ENCODE measurements around the gene RAB3B.
"Not testable (repeated sequence)": the region's sequence is repeated elsewhere in the genome, so short reads cannot be mapped to it uniquely, and the experiment has no call there.

RAB3B gene

GRCh38 chr1:51990478-51990965 lies at the start of gene RAB3B:
RAB3B (minus strand) TSS chr1:51990700; CDS start chr1:51977117, 13,583 bp downstream.
- DNase-seq (ENCODE audit: low read depth), result peak; percentile 18

- DNase-seq (ENCODE audit: low read depth), result no peak
Measured at GRCh38 chr1:52037909-52038308, 47.4 kb upstream of the RAB3B start.

DNA sequence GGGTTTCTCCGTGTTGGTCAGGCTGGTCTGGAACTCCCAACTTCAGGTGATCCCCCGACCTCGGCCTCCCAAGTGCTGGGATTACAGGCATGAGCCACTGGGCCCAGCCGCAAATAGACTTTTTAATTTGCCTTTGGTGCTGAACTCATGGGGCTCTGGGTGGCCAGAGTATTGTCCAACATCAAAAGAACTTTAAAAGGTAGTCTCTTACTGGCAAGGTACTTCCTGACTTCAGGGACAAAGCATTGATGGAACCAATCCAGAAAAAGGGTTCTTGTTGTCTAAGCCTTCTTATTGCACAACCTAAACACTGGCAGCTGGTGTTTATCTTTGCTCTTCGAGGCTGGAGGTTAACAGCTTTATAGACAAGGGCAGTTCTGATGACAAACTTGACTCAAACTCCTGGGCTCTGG lies 46.9 kb upstream of the RAB3B start:
- DNase-seq (ENCODE audit: low read depth), result no peak

GRCh38 chr1:52034050-52034384 lies 43.5 kb upstream of the RAB3B start:
- DNase-seq (ENCODE audit: low read depth), result no peak

GRCh38 chr1:52033190-52034049 lies 42.9 kb upstream of the RAB3B start, which contains the start of gene KTI12:
KTI12 (minus strand) TSS chr1:52033810; CDS start chr1:52033761, 49 bp downstream.
- DNase-seq (ENCODE audit: low read depth), result peak; percentile 86

DNA sequence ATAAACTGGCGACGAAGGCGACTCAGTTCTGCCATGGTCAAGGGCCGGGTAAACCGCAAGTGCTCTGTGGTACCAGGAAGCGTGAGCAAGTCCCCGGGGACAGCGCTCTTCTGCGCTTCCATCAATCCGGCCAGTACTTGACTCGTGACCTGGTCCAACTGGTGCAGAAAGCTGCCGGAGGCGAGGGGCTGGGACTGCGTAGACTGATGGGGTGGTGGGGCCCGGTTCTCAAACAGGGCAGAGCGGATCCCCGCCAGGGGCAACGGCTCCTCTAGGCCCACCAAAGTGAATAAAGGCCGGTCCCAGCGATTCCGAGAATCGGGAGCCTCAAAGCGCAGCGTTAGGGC lies 42.3 kb upstream of the RAB3B start:
- DNase-seq (ENCODE audit: low read depth), result no peak

GRCh38 chr1:52032124-52032784 lies 41.8 kb upstream of the RAB3B start:
- no peak for DNase-seq (ENCODE audit: low read depth)

- DNase-seq (ENCODE audit: low read depth), result not testable (repeated sequence)
Measured at GRCh38 chr1:52028839-52029238, 38.3 kb upstream of the RAB3B start.

DNA sequence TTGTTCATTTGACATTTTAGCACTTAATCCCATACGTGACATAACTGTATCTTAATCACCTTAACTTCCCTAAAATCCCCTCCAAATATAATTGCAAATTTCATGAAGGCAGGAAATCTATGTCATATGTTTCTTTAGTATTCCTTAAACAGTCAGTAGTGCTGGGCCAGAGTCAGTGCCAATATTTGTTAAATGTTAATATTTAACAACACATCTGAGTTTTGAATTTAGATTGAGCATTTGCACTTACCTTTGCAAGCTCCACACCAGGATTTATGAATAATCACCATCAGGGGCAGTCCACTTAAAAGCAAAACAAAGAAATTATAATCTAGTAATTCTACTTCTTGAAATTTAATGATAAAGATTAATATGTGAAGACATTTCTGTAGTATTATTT lies 37.8 kb upstream of the RAB3B start:
- DNase-seq (ENCODE audit: low read depth), result no peak

- no peak for DNase-seq (ENCODE audit: low read depth)
Measured at GRCh38 chr1:52026278-52026677, 35.8 kb upstream of the RAB3B start.

GRCh38 chr1:52022133-52022532 lies 31.6 kb upstream of the RAB3B start:
- DNase-seq (ENCODE audit: low read depth), result no peak

DNA sequence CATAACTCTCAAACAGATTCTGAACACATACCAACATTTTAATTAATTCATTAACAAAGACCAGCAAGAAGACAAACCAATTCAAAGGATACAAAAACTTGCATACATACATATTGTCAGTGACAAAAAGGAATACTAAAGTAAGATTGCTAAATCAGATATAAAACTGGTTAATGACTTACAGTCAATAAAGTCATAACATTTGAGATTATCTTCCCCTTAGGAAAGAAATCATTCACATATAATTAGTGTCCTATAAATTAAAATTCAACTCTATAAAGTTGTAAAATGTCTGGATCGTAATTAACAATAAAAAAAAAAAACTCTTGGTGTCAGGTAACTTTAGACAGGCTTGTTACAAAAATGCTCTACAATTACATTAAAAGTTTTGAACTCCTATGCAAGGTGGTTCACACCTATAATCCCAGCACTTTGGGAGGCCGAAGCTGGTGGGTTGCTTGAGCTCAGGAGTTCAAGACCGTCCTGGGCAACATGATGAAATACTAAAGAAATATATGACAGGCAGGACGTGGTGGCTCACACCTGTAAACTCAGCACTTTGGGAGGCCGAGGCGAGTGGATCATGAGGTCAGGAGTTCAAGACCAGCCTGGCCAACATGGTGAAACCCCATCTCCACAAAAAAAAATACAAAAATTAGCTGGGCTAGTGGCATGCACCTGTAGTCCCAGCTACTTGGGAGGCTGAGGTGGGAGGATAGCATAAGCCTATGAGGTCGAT lies 17.7 kb upstream of the RAB3B start:
- no peak for DNase-seq (ENCODE audit: low read depth)

DNA sequence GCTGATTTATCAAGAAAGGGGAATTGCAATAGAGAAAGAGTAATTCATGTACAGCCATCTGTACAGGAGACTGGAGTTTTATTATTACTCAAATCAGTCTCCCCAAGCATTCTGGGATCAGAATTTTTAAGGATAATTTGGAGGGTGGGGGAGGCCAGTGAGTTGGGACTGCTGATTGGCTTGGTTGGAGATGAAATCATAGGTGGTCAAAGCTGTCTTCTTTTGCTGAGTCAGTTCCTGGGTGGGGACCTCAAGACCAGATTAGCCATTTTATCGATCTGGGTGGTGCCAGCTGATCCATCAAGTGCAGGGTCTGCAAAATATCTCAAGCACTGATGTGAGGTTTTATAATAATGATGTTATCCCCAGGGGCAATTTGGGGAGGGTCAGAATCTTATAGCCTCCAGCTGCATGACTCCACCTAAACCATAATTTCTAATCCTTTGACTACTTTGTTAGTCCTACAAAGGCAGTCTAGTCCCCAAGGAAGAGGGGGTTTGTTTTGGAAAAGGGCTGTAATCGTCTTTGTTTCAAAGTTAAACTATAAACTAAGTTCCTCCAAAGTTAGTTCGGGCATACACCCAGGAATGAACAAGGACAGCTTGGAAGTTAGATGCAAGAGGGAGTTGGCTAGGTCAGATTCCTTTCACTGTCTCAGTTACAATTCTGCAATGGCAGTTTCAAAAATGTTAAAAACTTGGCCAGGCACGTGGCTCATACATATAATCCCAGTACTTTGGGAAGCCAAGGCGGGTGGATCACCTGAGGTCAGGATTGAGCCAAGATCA lies 16.9 kb upstream of the RAB3B start:
- DNase-seq (ENCODE audit: low read depth), result no peak

- not testable (repeated sequence) for DNase-seq (ENCODE audit: low read depth)
Measured at GRCh38 chr1:52006081-52006553, 15.6 kb upstream of the RAB3B start.

GRCh38 chr1:52005548-52005947 lies 15.0 kb upstream of the RAB3B start:
- peak; percentile 26 for DNase-seq (ENCODE audit: low read depth)

DNA sequence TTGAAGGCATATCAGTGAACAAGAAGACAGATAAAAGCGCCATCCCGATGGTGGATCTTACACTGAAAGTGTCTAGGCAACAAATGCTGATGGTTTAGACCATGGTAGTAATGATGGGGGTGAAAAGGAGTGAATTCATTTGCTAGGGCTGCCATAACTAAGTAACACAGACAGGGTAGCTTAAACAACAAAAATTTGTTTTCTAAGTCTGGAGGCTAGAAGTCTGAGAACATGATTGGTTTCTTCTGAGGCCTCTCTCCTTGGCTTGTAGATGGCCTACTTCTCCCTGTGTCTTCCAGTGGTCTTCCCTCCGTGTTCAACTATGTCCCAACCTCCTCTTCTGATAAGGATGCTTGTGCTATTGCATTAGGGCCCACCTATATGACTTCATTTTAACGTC lies 13.4 kb upstream of the RAB3B start:
- DNase-seq (ENCODE audit: low read depth), result no peak

DNA sequence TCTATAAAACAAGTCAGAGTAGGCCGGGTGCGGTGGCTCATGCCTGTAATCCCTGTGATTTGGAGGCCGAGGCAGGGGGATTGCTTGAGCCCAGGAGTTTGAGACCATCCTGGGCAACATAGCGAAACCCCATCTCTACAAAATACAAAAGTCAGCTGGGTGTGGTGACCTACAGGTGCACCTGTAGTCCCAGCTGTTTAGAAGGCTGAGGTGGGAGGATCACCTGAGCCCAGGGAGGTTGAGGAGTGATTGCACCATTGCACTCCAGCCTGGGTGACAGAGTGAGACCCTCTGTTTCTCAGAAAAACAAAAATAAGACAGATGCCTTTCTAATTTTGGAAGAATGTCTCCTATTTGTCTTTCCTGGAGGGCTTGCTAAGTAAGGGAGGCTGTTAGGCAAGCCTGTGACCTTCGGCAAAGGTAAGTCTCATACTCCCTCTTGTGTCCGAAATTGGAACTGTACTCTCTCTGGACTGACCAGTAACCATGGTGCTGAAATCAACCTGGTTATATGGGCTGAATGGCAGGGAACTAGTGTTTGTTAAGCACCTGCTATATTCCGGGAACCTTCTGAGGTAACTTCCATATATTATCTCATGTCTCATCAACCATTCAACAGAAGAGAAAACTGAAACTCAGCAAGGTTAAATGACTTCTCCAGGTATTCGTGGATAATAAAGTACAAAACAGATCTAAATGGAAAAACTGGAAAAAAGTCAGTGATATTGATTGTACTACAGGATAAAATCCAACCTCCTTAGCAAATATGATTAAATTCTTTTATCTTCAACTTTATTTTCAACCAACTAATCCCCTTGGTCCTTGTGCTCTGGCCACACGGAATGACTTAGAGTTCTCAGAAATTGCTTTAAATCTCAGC lies 11.8 kb upstream of the RAB3B start:
- peak; percentile 90 for DNase-seq (ENCODE audit: low read depth)

GRCh38 chr1:51998701-51999100 lies 8.2 kb upstream of the RAB3B start:
- no peak for DNase-seq (ENCODE audit: low read depth)

DNA sequence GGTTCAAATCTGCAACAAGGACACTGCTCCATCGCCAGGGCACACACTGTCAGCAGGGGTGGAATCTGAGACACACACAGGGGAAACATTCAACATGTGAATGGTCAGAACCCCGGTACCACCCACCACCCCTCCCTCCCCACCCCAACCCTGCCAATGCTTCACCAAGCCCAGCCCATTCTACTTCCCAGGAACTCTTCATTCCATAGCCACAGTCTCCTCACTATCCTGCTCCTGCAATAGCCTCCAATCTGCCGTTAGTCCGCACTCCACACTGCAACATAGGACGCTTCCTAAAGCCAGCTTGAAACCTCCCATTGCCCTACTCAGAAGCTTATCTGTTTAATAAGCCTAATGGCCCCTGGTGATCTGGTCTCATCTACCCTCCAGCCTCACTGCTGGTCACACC lies 7.5 kb upstream of the RAB3B start:
- DNase-seq (ENCODE audit: low read depth), result no peak

DNA sequence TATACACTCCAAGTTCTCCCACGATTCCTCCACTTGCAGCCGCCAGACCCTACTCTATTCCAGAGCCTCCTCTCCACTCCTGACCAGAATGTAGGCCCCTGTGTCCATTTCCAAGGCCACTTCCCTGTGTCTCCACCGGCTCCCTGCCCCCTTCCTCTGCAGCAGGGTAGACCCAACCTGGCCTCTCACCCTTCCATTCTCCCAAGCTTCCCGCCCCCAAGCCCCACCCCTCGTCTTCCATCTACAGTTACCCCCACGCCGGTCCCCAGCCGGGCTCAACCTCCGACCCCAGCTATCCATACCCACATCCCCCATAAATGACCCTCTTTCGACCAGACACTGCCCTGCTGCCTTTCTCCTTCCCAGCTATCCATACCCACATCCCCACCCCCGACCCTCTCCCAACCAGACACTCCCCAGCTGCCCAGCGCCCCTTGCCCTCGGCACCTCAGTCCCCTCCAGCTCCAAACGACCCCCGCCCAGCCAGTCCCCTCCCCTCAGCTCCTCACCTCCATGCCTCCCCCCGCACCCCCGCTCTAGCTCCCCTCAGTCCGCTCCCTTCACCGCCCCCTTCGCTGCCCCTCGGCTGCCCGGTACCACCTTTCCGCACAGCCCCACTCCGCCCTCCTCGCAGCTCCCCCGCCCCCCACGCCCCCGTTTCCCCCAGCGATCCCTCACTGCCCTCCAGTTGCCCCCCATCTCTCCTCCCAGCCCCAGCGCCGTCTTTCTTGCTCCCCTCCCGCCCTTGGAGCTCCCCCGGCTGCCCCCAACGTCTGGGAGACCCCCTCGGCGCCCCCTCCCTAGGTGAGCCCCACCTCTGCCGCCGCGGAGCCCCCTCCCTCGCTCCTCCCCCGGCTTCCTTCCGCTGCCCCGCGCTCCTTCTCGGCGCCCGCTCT lies 670 bp downstream of the RAB3B start:
- DNase-seq (ENCODE audit: low read depth), result no peak

Measured in fibroblast of the conjunctiva (primary cell).